Type B pancreatic cell (in vitro differentiated cells): Measurements from ENCODE around the gene C20orf96. TPM values are rescaled to one million over a fixed set of nuclear protein-coding genes. Genes with fewer than 3 reads are reported as not detected.

Source experiments
- DNase-seq: peaks from one replicate; pipeline ENCODE4 v3.0.0; 2021; ENCODE audit warnings: mixed read lengths; ENCODE audit not compliant: unreplicated experiment; ENCODE audit errors: extremely low spot score
- H3K27ac Mint-ChIP-seq: 2 replicates; pipeline ENCODE4 v1.8.0; 2021; ENCODE audit warnings: mild to moderate bottlenecking, mixed read lengths
- H3K27me3 Mint-ChIP-seq: 2 replicates; pipeline ENCODE4 v1.8.0; 2021; ENCODE audit warnings: mixed read lengths
- H3K36me3 Mint-ChIP-seq: 2 replicates; pipeline ENCODE4 v1.8.0; 2021; ENCODE audit warnings: mixed read lengths
- H3K4me1 Mint-ChIP-seq: one replicate; pipeline ENCODE4 v1.8.0; 2021; ENCODE audit warnings: mixed read lengths; ENCODE audit not compliant: unreplicated experiment
- H3K4me3 Mint-ChIP-seq: 2 replicates; pipeline ENCODE4 v1.8.0; 2021; ENCODE audit warnings: mild to moderate bottlenecking, mixed read lengths
- H3K9me3 Mint-ChIP-seq: 2 replicates; pipeline ENCODE4 v1.8.0; 2021; ENCODE audit warnings: mixed read lengths
- CTCF ChIP-seq: fragments of 200-600 bp; sonication (generic); conservative IDR thresholded peaks from 2 replicates; pipeline ENCODE4 v1.5.0; 2021; ENCODE audit warnings: antibody characterized with exemption, mild to moderate bottlenecking
- total RNA-seq: library from RNA; stranded (reverse); gene quantifications from 2 replicates; pipeline ENCODE4 v1.2.1, GENCODE V29; 2021; ENCODE audit warnings: low replicate concordance

The C20orf96 gene
- total RNA-seq, 1 donor from 2014 or later = 27.0 TPM

DNA sequence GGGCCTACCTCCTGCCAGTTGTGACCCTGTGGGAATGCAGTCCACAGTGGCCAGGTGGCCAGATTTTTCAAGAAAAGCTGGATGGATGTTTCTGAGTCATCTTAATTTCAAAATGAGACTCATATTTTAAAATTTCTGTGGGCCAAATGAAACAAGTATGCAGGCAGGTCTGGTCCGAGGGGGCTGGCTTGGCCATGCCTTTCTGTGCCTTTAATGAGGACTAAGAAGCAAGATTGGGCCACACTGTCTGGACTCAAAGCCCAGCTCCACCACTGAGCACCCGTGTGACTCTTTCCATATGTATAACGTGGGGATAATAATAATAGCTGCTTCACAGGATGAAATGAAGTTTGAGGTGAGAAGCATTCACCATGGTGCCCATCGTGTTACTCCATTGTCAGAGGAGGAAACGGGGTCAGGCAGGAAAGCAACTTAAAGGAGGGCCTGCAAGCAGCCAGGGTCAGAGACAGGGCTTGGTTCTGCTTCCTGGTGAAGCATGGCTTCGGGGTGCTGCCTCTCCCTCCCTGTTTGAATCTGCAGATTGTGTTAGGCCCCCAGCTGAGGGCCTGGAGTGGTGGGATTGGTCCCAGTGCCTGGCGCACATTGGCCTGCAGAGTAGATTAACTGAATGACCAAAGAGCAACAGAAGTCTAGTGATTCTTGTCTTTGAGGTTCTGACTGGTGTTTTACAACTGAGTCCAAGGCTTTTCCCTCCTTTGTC, 38.6 kb upstream of the C20orf96 start:
- H3K27ac Mint-ChIP-seq = peak overlapping the region; percentile 46
- H3K4me1 Mint-ChIP-seq = peaks cover 25% of the 10 kb centered on the region
- peaks cover 8% of the 10 kb centered on the region for H3K36me3 Mint-ChIP-seq
- H3K27me3 Mint-ChIP-seq = no peaks in the 10 kb centered on the region
- H3K9me3 Mint-ChIP-seq = no peaks in the 10 kb centered on the region
- DNase-seq = no peak
- TF ChIP-seq CTCF = no peak
- peak overlapping the region; percentile 90 for H3K4me3 Mint-ChIP-seq

DNA sequence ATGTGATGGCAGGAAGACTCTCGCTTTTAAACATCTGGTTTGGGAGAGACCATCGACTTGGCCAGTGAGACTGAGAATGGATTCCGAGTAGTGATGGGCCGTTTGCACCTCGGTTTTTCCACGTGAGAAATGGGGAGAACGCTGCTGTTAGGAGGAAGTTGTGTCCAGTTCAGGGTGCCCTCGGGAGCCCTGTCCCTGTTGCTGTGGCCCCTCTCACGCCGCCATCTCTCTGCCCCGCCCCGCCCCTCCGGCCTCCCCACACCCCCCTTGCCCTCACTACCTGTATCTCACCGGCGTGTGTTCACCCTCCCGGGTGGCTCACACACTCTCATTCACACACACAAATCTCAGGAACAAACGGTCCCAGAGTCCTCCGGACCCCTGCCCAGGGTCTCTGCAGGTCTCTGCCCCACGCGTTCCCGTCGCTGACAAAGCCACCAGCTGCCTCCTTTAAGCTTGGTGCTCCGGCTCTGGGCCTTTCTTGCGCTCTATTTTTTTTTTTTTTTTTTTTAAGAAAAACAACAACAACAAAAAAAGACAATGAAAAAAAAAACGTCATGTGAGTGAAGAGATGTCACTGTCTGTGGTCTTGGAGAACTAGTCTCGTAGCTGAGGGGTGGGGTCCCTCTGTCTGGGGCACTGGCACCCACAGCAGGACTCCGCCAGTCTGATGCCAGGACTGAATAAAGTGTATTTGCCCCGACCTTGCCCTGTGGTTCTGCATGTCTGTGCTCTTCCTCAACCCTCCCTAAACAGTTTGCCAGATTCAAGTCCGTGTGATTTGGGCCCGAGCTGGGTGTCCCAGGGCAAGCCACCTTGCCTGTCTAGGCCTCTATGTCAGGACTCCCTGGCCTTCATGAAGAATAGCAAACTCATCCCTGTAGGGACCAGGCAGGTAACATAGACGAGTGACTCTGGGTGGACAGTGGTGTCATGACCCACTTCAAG, 37.8 kb upstream of the C20orf96 start:
- Mint-ChIP-seq H3K27me3 (no peaks in the 10 kb centered on the region), H3K4me1 (peaks cover 28% of the 10 kb centered on the region), H3K9me3 (no peaks in the 10 kb centered on the region), H3K4me3 (peak overlapping the region; percentile 90), H3K27ac (peak overlapping the region; percentile 37), H3K36me3 (peaks cover 7% of the 10 kb centered on the region)
- DNase-seq = no peak
- no peak for TF ChIP-seq CTCF

GRCh38 chr20:327186-328026, 36.9 kb upstream of the C20orf96 start:
- H3K9me3 Mint-ChIP-seq = no peaks in the 10 kb centered on the region
- TF ChIP-seq CTCF = no peak
- peaks cover under 1% of the 10 kb centered on the region for H3K27me3 Mint-ChIP-seq
- peaks cover 29% of the 10 kb centered on the region for H3K4me1 Mint-ChIP-seq
- H3K27ac Mint-ChIP-seq = peak overlapping the region; percentile 37
- peaks cover 6% of the 10 kb centered on the region for H3K36me3 Mint-ChIP-seq
- peak overlapping the region; percentile 90 for H3K4me3 Mint-ChIP-seq
- DNase-seq = peak; percentile 93

- Mint-ChIP-seq H3K27ac (no peak overlapping the region), H3K4me1 (peaks cover 31% of the 10 kb centered on the region), H3K9me3 (no peaks in the 10 kb centered on the region), H3K4me3 (peak overlapping the region; percentile 90), H3K27me3 (peaks cover 2% of the 10 kb centered on the region), H3K36me3 (peaks cover 3% of the 10 kb centered on the region)
- DNase-seq = no peak
- TF ChIP-seq CTCF = no peak
Observed at GRCh38 chr20:326645-327185, 36.2 kb upstream of the C20orf96 start.
